GM18867 (cell line): ENCODE measurements around the gene ADAMTS12.
"Not testable (repeated sequence)": the region's sequence is repeated elsewhere in the genome, so short reads cannot be mapped to it uniquely, and the experiment has no call there.

Experiments used
- ATAC-seq: cut with Tn5 transposase; IDR thresholded peaks from one replicate; pipeline ENCODE4 v1.9.1; 2021; ENCODE audit warnings: mild to moderate bottlenecking, moderate library complexity; ENCODE audit not compliant: unreplicated experiment

Gene ADAMTS12

GRCh38 chr5:33549982-33550567 is 341.7 kb downstream of the ADAMTS12 start:
- no peak for ATAC-seq

GRCh38 chr5:33539790-33540189 is 352.0 kb downstream of the ADAMTS12 start:
- ATAC-seq: not testable (repeated sequence)

GRCh38 chr5:33539212-33539611 is 352.6 kb downstream of the ADAMTS12 start:
- no peak for ATAC-seq

- ATAC-seq: no peak
Measured at GRCh38 chr5:33538201-33538600, 353.6 kb downstream of the ADAMTS12 start.

GRCh38 chr5:33537240-33537639 is 354.6 kb downstream of the ADAMTS12 start:
- no peak for ATAC-seq

GRCh38 chr5:33536802-33537201 is 355.0 kb downstream of the ADAMTS12 start:
- ATAC-seq: no peak

GRCh38 chr5:33531824-33532223 is 360.0 kb downstream of the ADAMTS12 start:
- no peak for ATAC-seq

- ATAC-seq: no peak
Measured at GRCh38 chr5:33531037-33531298, 360.8 kb downstream of the ADAMTS12 start.

- no peak for ATAC-seq
Measured at GRCh38 chr5:33530183-33531036, 361.4 kb downstream of the ADAMTS12 start.

GRCh38 chr5:33527696-33528095 is 364.1 kb downstream of the ADAMTS12 start:
- ATAC-seq: no peak

- no peak for ATAC-seq
Measured at GRCh38 chr5:33526755-33527154, 365.0 kb downstream of the ADAMTS12 start.

- ATAC-seq: no peak
Measured at GRCh38 chr5:33524476-33524875, 367.3 kb downstream of the ADAMTS12 start.

GRCh38 chr5:33523208-33523771 is 368.5 kb downstream of the ADAMTS12 start:
- ATAC-seq: no peak

- no peak for ATAC-seq
Measured at GRCh38 chr5:33516421-33516820, 375.4 kb downstream of the ADAMTS12 start.

- ATAC-seq: not testable (repeated sequence)
Measured at GRCh38 chr5:33515366-33515765, 376.4 kb downstream of the ADAMTS12 start.

GRCh38 chr5:33513462-33514185 is 378.2 kb downstream of the ADAMTS12 start:
- no peak for ATAC-seq

GRCh38 chr5:33509036-33509435 is 382.8 kb downstream of the ADAMTS12 start:
- ATAC-seq: no peak

GRCh38 chr5:33507426-33507825 is 384.4 kb downstream of the ADAMTS12 start:
- no peak for ATAC-seq

GRCh38 chr5:33504570-33504969 is 387.2 kb downstream of the ADAMTS12 start:
- ATAC-seq: no peak

- ATAC-seq: no peak
Measured at GRCh38 chr5:33501899-33502298, 389.9 kb downstream of the ADAMTS12 start.

GRCh38 chr5:33501260-33501659 is 390.5 kb downstream of the ADAMTS12 start:
- ATAC-seq: no peak

GRCh38 chr5:33494466-33494865 is 397.3 kb downstream of the ADAMTS12 start:
- no peak for ATAC-seq
